ENCODE data around the gene SYNGAP1. TPM values are rescaled to one million over a fixed set of nuclear protein-coding genes. Genes with fewer than 3 reads are reported as not detected.

SYNGAP1 gene
- total RNA-seq, 3 donors from 2014 or later, result 6.1 to 12.5 (median 10.7) TPM

DNA sequence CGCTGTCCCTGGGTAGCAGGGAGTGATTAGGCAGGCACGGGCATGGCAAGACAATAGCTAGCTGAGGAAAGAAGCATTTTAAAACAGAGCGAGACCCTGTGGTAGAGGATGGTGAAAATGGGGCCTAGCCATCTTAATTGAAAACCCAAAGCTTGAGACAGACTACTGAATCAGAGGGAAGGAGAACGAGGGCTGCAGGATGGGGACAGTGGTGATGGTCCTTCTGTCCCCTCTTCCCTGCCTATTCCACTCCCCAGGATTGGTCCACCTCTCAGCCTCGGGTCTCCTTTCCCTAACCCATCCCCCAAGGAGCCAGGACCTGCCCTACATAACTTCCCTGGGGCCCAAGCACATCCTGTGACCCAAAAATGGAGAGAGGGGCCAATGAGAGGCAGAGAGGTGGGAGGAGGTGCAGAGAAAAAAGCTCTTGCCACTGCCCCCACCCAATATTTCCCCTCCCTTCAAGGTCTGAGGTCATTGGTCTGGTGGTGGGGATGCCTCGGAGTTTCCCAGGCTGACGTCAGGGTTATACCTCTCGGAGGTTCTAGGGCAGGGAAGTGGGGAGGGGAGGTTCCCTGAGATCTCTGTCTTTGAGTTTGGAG lies 1.1 kb upstream of the SYNGAP1 start:
- Histone ChIP-seq H3K27me3 (no peaks in the 10 kb centered on the region), H3K4me3 (peak overlapping the region; percentile 50 to 77 (median 70)), H3K9me3 (no peaks in the 10 kb centered on the region), H3K36me3 (no peaks in the 10 kb centered on the region), H3K4me1 (peaks cover 0 to 5% of the 10 kb centered on the region in 2 donors), H3K27ac (peak overlapping the region; percentile 95 to 99)
- intact Hi-C loops (cut with DNase I; ENCODE audit: low total_unique reads), result loop anchor here (10.0 kb wide), 1 partner anchor 544 kb away; no protein-coding TSS in a partner anchor
- no peak for DNase-seq (ENCODE audit: low spot score in 2 of 2)
- TF ChIP-seq POLR2AphosphoS5 (IDR thresholded peaks at IDR 0.05), result no peak
- TF ChIP-seq, protein P1, sequence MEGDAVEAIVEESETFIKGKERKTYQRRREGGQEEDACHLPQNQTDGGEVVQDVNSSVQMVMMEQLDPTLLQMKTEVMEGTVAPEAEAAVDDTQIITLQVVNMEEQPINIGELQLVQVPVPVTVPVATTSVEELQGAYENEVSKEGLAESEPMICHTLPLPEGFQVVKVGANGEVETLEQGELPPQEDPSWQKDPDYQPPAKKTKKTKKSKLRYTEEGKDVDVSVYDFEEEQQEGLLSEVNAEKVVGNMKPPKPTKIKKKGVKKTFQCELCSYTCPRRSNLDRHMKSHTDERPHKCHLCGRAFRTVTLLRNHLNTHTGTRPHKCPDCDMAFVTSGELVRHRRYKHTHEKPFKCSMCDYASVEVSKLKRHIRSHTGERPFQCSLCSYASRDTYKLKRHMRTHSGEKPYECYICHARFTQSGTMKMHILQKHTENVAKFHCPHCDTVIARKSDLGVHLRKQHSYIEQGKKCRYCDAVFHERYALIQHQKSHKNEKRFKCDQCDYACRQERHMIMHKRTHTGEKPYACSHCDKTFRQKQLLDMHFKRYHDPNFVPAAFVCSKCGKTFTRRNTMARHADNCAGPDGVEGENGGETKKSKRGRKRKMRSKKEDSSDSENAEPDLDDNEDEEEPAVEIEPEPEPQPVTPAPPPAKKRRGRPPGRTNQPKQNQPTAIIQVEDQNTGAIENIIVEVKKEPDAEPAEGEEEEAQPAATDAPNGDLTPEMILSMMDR (IDR thresholded peaks at IDR 0.05), result no peak
- no peak for TF ChIP-seq POLR2A (IDR thresholded peaks at IDR 0.05)

DNA sequence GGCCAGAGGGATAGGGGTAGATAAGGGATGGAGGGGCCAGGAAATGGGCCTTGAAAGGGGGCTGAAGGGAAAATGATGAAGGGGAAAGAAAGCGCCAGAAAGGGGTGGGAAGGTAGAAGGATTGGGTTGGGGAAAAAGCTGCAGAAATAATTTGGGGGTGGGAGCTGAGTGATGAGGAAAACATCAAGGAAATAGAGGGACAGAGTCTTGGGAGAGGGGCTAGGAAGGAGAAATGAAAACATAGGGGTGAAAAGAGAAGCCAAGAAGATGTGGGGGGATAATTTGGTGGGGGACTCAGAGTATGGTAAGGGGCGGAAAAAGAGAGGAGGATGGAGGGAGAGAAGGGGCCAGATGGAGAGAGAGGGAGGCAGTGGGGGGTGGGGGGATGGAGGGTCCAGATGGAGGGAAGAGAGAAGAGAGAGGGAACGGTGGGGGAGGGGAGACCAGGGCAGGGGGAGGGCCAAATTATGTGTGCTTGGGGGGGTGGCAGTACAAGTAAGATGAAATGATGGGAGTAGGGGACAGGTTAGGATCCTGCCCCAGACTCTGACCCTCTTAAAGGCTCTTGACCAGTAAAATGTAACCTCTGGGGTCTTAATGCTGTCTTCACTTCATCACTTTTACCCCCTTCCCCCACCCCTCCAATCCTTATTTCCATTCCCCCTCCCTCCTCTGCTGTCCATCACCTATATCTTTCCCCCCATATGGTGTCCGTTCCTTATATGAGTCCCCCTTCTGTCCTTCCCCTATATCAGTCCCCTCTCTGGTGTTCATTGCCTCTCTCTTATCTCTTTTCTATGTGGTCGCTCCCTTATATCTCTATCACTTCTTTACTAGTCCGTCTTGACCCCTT lies 852 bp downstream of the SYNGAP1 start:
- Histone ChIP-seq H3K36me3 (no peaks in the 10 kb centered on the region), H3K27me3 (no peaks in the 10 kb centered on the region), H3K9me3 (no peaks in the 10 kb centered on the region), H3K4me3 (peak overlapping the region; percentile 31 to 67 (median 48)), H3K4me1 (peaks cover 0 to 5% of the 10 kb centered on the region in 2 donors), H3K27ac (peak overlapping the region; percentile 79 to 99)
- TF ChIP-seq POLR2A (IDR thresholded peaks at IDR 0.05) (no peak), POLR2AphosphoS5 (IDR thresholded peaks at IDR 0.05) (no peak)
- TF ChIP-seq, protein P1 (IDR thresholded peaks at IDR 0.05), result no peak
- no peak for DNase-seq (ENCODE audit: low spot score in 2 of 2)
- intact Hi-C loops (cut with DNase I; ENCODE audit: low total_unique reads), result no loop called here

- Histone ChIP-seq H3K27me3 (no peaks in the 10 kb centered on the region), H3K9me3 (no peaks in the 10 kb centered on the region), H3K27ac (no peak overlapping the region), H3K36me3 (no peaks in the 10 kb centered on the region), H3K4me3 (no peak overlapping the region), H3K4me1 (peaks cover 0 to 5% of the 10 kb centered on the region in 2 donors)
- TF ChIP-seq, protein P1 (IDR thresholded peaks at IDR 0.05), result no peak
- TF ChIP-seq POLR2A (IDR thresholded peaks at IDR 0.05) (no peak), POLR2AphosphoS5 (IDR thresholded peaks at IDR 0.05) (no peak)
- DNase-seq (ENCODE audit: low spot score in 2 of 2), result no peak
- intact Hi-C loops (cut with DNase I; ENCODE audit: low total_unique reads), result no loop called here
These were observed 1.4 kb downstream of the SYNGAP1 start for GRCh38 chr6:33421344-33421643.

- Histone ChIP-seq H3K4me3 (no peak overlapping the region), H3K9me3 (no peaks in the 10 kb centered on the region), H3K27ac (peak overlapping the region; percentile 95 to 97), H3K27me3 (no peaks in the 10 kb centered on the region), H3K4me1 (peaks cover 4 to 6% of the 10 kb centered on the region in 2 donors), H3K36me3 (no peaks in the 10 kb centered on the region)
- TF ChIP-seq POLR2A (IDR thresholded peaks at IDR 0.05) (no peak), POLR2AphosphoS5 (IDR thresholded peaks at IDR 0.05) (no peak)
- TF ChIP-seq, protein P1 (IDR thresholded peaks at IDR 0.05), result no peak
- no peak for DNase-seq (ENCODE audit: low spot score in 2 of 2)
- intact Hi-C loops (cut with DNase I; ENCODE audit: low total_unique reads), result no loop called here
These were observed 3.9 kb downstream of the SYNGAP1 start for GRCh38 chr6:33423777-33424176.

All from breast epithelium (tissue), 4 donors.